GM19035 (cell line): ENCODE data around the gene TRABD2B.
"Not testable (repeated sequence)": the region's sequence is repeated elsewhere in the genome, so short reads cannot be mapped to it uniquely, and the experiment has no call there.

Experiments used
- ATAC-seq: cut with Tn5 transposase; IDR thresholded peaks from one replicate; pipeline ENCODE4 v1.9.1; 2021; ENCODE audit not compliant: unreplicated experiment

The TRABD2B gene

GRCh38 chr1:47970882-47971281, 26.3 kb downstream of the TRABD2B start:
- ATAC-seq: no peak

- ATAC-seq: no peak
Observed at GRCh38 chr1:47969478-47969877, 27.7 kb downstream of the TRABD2B start.

- no peak for ATAC-seq
Observed at GRCh38 chr1:47968556-47968888, 28.7 kb downstream of the TRABD2B start.

- no peak for ATAC-seq
Observed at GRCh38 chr1:47967864-47968555, 29.2 kb downstream of the TRABD2B start.

- no peak for ATAC-seq
Observed at GRCh38 chr1:47965816-47966215, 31.4 kb downstream of the TRABD2B start.

- no peak for ATAC-seq
Observed at GRCh38 chr1:47964636-47965035, 32.5 kb downstream of the TRABD2B start.

GRCh38 chr1:47963568-47964358, 33.4 kb downstream of the TRABD2B start:
- no peak for ATAC-seq

GRCh38 chr1:47962750-47963492, 34.3 kb downstream of the TRABD2B start:
- ATAC-seq: no peak

- ATAC-seq: not testable (repeated sequence)
Observed at GRCh38 chr1:47961835-47962234, 35.4 kb downstream of the TRABD2B start.

GRCh38 chr1:47956491-47956890, 40.7 kb downstream of the TRABD2B start:
- not testable (repeated sequence) for ATAC-seq

- ATAC-seq: no peak
Observed at GRCh38 chr1:47953661-47954060, 43.5 kb downstream of the TRABD2B start.

GRCh38 chr1:47951545-47952235, 45.5 kb downstream of the TRABD2B start:
- ATAC-seq: no peak

GRCh38 chr1:47951026-47951425, 46.2 kb downstream of the TRABD2B start:
- ATAC-seq: no peak

GRCh38 chr1:47950471-47950870, 46.7 kb downstream of the TRABD2B start:
- ATAC-seq: no peak

- ATAC-seq: no peak
Observed at GRCh38 chr1:47948126-47948525, 49.1 kb downstream of the TRABD2B start.

GRCh38 chr1:47947531-47947930, 49.7 kb downstream of the TRABD2B start:
- ATAC-seq: no peak

- ATAC-seq: no peak
Observed at GRCh38 chr1:47944561-47944960, 52.6 kb downstream of the TRABD2B start.

GRCh38 chr1:47942240-47942629, 55.0 kb downstream of the TRABD2B start:
- no peak for ATAC-seq

- no peak for ATAC-seq
Observed at GRCh38 chr1:47941609-47942239, 55.5 kb downstream of the TRABD2B start.

- no peak for ATAC-seq
Observed at GRCh38 chr1:47940779-47941178, 56.4 kb downstream of the TRABD2B start.

GRCh38 chr1:47940326-47940725, 56.9 kb downstream of the TRABD2B start:
- no peak for ATAC-seq
